C4-2B (cell line): ENCODE data around the gene GGPS1.

Experiments
- ZFX ChIP-seq: fragments of 450-650 bp; IDR thresholded peaks from 2 replicates; pipeline ENCODE4 v1.6.1; 2017
- TF ChIP-seq, protein P1 (sequence below): fragments of 450-650 bp; conservative IDR thresholded peaks from 2 replicates; pipeline ENCODE4 v1.5.1; 2017; ENCODE audit warnings: mild to moderate bottlenecking

DNA sequence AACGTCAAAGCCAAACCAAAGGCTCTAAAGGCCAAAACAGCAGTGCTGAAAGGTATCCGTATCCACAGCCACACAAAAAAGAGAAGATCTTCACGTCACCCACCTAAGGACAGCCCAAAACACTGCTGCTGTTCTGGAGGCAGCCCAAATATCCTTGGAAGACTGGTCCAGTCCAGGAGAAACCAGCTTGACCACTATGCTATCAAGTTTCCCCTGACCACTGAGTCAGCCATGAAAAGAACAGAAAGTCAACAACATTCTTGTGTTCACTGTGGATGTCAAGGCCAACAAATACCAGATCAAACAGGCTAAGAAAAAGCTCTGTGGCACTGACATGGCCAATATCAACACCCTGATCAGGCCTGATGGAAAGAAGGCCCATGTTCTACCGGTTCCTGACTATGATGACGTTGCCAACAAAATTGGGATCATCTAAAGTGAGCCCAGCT lies 32.4 kb upstream of the GGPS1 start:
- TF ChIP-seq, protein P1, sequence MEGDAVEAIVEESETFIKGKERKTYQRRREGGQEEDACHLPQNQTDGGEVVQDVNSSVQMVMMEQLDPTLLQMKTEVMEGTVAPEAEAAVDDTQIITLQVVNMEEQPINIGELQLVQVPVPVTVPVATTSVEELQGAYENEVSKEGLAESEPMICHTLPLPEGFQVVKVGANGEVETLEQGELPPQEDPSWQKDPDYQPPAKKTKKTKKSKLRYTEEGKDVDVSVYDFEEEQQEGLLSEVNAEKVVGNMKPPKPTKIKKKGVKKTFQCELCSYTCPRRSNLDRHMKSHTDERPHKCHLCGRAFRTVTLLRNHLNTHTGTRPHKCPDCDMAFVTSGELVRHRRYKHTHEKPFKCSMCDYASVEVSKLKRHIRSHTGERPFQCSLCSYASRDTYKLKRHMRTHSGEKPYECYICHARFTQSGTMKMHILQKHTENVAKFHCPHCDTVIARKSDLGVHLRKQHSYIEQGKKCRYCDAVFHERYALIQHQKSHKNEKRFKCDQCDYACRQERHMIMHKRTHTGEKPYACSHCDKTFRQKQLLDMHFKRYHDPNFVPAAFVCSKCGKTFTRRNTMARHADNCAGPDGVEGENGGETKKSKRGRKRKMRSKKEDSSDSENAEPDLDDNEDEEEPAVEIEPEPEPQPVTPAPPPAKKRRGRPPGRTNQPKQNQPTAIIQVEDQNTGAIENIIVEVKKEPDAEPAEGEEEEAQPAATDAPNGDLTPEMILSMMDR: no peak
- no peak for TF ChIP-seq ZFX
